ENCODE results near the gene C6orf132.

DNA sequence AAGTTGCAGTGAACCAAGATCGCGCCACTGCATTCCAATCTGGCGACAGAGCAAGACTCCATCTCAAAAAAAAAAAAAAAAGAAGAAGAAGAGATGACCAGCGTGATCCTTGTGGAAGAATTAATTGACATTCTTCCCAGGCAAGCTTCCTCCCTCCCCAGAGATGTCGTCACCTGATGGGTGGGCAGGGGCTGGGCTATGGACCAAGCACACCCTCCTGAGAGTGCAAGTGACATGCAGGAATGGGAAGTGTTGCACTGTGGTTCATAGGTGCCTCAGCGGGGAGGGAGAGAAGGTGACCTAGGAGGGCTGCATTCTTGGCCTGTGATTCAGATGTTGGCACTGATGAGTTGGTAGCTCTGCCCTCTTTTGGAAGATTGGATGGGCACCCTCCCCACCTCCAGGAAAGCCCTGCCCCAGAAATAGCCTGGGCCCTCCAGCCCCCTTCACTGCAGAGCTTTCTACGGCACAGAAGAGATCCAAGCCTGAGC lies 54.3 kb downstream of the C6orf132 start:
- TF ChIP-seq, protein P1, sequence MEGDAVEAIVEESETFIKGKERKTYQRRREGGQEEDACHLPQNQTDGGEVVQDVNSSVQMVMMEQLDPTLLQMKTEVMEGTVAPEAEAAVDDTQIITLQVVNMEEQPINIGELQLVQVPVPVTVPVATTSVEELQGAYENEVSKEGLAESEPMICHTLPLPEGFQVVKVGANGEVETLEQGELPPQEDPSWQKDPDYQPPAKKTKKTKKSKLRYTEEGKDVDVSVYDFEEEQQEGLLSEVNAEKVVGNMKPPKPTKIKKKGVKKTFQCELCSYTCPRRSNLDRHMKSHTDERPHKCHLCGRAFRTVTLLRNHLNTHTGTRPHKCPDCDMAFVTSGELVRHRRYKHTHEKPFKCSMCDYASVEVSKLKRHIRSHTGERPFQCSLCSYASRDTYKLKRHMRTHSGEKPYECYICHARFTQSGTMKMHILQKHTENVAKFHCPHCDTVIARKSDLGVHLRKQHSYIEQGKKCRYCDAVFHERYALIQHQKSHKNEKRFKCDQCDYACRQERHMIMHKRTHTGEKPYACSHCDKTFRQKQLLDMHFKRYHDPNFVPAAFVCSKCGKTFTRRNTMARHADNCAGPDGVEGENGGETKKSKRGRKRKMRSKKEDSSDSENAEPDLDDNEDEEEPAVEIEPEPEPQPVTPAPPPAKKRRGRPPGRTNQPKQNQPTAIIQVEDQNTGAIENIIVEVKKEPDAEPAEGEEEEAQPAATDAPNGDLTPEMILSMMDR (IDR thresholded peaks at IDR 0.05; ENCODE audit: low read depth, low read length, poor library complexity, severe bottlenecking), result no peak
- no peak for TF ChIP-seq EZH2phosphoT487 (IDR thresholded peaks at IDR 0.05; ENCODE audit: borderline replicate concordance, low read length)

Data from DOHH2 (cell line).